IMR-90 (cell line): ENCODE measurements around the gene SETX. TPM values are rescaled to one million over a fixed set of nuclear protein-coding genes. Genes with fewer than 3 reads are reported as not detected.

Experiments used
- polyA plus RNA-seq, 3 experiments: library from polyadenylated mRNA; depleted of rRNA; stranded (reverse); fragments of >200 nt; gene quantifications; 2 replicates each; pipeline ENCODE4 v1.2.3, GENCODE V29; 2012; ENCODE audit warnings: low replicate concordance in 1 of 3
- total RNA-seq: library from RNA; depleted of rRNA; stranded (reverse); fragments of >200 nt; gene quantifications from 2 replicates; pipeline ENCODE4 v1.2.3, GENCODE V29; 2012; rRNA removed

SETX gene
- total and polyA plus RNA-seq, 2 of the 4 experiments (the other 2 are of a cell fraction): 13.1 to 55.0 TPM

Other genes starting within 250 kb of the SETX start
- 0.28 and 0.54 TPM in 2 replicates for gene NTNG2, start 192.9 kb downstream of the SETX start, total RNA-seq
- 0.84 and 1.2 TPM in 2 replicates for gene NTNG2, start 192.9 kb downstream of the SETX start, polyA plus RNA-seq (2012; rRNA removed)
- 6.5 and 11.1 TPM in 2 replicates for gene TTF1, start 51.9 kb upstream of the SETX start, total RNA-seq
- 9.5 and 12.0 TPM in 2 replicates for gene TTF1, start 51.9 kb upstream of the SETX start, polyA plus RNA-seq (2012; rRNA removed)
- not detected in 2 replicates for gene CFAP77, start 55.2 kb upstream of the SETX start, total RNA-seq
- 0.13 TPM in 1 of 2 replicates, not detected in the other for gene CFAP77, start 55.2 kb upstream of the SETX start, polyA plus RNA-seq (2012; rRNA removed)
- gene BARHL1, start 227.6 kb upstream of the SETX start, total RNA-seq: not detected in 2 replicates
- gene BARHL1, start 227.6 kb upstream of the SETX start, polyA plus RNA-seq (2012; rRNA removed): not detected in 2 replicates